Measurements from ENCODE around the gene LGALSL.

DNA sequence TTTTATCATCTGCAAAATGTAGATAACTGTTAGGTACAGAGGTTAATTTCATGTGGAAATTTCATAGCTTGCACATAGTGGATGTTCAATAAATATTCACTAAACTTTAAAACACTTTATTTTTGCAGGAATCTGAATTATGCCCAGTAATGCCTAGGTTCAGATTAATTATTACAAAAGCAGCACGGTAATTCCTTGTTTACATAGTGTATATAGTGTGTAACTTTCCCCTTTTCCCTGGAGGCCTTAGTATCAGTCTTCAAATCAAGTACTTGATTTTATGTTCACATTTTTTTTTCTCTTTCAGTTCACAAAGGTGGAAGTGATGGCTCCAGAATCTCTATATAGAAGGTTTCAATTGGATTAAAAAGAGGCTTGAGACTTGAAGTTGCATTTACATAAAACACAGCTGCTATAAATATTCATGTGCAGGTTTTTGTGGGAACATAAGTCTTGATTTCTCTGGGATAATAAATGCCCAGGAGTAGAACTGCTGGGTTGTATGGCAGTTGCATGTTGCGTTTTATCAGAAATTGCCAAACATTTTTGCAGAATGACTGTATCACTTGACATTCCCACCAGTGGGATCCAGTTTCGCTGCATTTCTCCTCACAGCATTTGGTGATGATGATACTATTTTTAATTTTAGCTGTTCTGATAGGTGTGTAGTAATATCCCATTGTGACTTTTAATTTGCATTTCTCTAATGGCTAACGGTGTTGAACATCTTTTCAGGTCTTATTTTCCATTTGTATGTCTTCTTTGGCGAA, 27.6 kb upstream of the LGALSL start:
- TF ChIP-seq EZH2 (IDR thresholded peaks at IDR 0.05; ENCODE audit: insufficient read depth, poor library complexity, severe bottlenecking) (no peak), EZH2phosphoT487 (IDR thresholded peaks at IDR 0.05; ENCODE audit: insufficient read depth, low read depth) (no peak)

Measured in GM23248 (cell line).